H1 (cell line): Measurements from ENCODE around the gene CELF3. TPM values are rescaled to one million over a fixed set of nuclear protein-coding genes. Genes with fewer than 3 reads are reported as not detected.

ENCODE experiments used
- CTCF ChIA-PET: fragments of 300-600 bp; sonication (Branson Sonifier 250); formaldehyde crosslinking; loops from one replicate; lab custom pipeline; 2021; ENCODE audit not compliant: partially characterized antibody; lab: Charles Lee
- POLR2A ChIA-PET: fragments of 300-600 bp; sonication (Branson Sonifier 250); formaldehyde crosslinking; loops from one replicate; lab custom pipeline; 2021; ENCODE audit warnings: inconsistent platforms; ENCODE audit not compliant: partially characterized antibody; lab: Charles Lee
- DNase-seq, 2 experiments: peaks; one replicate each; pipeline versions ENCODE4 v3.0.0 to v3.0.0-alpha.2; 2010 to 2022; ENCODE audit warnings: low spot score in 2 of 2, low read depth in 1 of 2, mixed read lengths in 1 of 2
- FAIRE-seq: peaks from 2 replicates; lab custom pipeline; 2011; peaks lifted over from hg19 to GRCh38; lab: Jason Lieb, UNC
- H2AFZ ChIP-seq: 2 replicates; pipeline ENCODE4 v1.8.1; 2012; ENCODE audit warnings: low read length, inconsistent platforms
- H2AK5ac ChIP-seq: 2 replicates; pipeline ENCODE4 v1.6.1; 2013; ENCODE audit warnings: low read depth, low read length
- H2BK120ac ChIP-seq: replicated peaks from 2 replicates; pipeline ENCODE3; 2013; ENCODE audit warnings: low read depth, low read length, inconsistent platforms
- H2BK12ac ChIP-seq: 2 replicates; pipeline ENCODE4 v1.6.1; 2013; ENCODE audit warnings: low read depth, low read length
- H2BK15ac ChIP-seq: 2 replicates; pipeline ENCODE4 v1.6.1; 2013; ENCODE audit warnings: low read length
- H2BK20ac ChIP-seq: 2 replicates; pipeline ENCODE4 v1.6.1; 2013; ENCODE audit warnings: low read length
- H2BK5ac ChIP-seq: 2 replicates; pipeline ENCODE4 v1.6.1; 2013; ENCODE audit warnings: low read depth, low read length
- H3K14ac ChIP-seq: 2 replicates; pipeline ENCODE4 v1.6.1; 2013; ENCODE audit warnings: inconsistent platforms; ENCODE audit not compliant: insufficient read length
- H3K18ac ChIP-seq: 2 replicates; pipeline ENCODE4 v1.6.1; 2013; ENCODE audit warnings: low read length; ENCODE audit errors: extremely low read depth
- H3K23ac ChIP-seq: 2 replicates; pipeline ENCODE4 v1.6.1; 2013; ENCODE audit warnings: inconsistent platforms; ENCODE audit not compliant: insufficient read length
- H3K23me2 ChIP-seq: 2 replicates; pipeline ENCODE4 v1.6.1; 2013; ENCODE audit warnings: low read depth, low read length
- H3K27ac ChIP-seq: 2 replicates; pipeline ENCODE4 v1.6.1; 2011; ENCODE audit warnings: low read depth, low read length, inconsistent platforms
- H3K27me3 ChIP-seq, 4 experiments: replicated peaks in 1 of 4; 1 replicate in 1 of 4; 2 replicates in 3 of 4; pipeline versions ENCODE4 v1.6.1 to v1.8.1; 2011 to 2013; ENCODE audit warnings: low read length in 3 of 4, mild to moderate bottlenecking in 3 of 4, inconsistent platforms in 2 of 4, mixed read lengths in 2 of 4, moderate library complexity in 1 of 4; ENCODE audit not compliant: control insufficient read depth in 3 of 4, insufficient read depth in 3 of 4; ENCODE audit errors: extremely low read depth in 1 of 4
- H3K36me3 ChIP-seq, 4 experiments: 2 replicates each; pipeline versions ENCODE4 v1.6.1 to v1.8.1; 2011 to 2013; ENCODE audit warnings: mild to moderate bottlenecking in 4 of 4, low read length in 3 of 4, moderate library complexity in 2 of 4, control low read depth in 1 of 4, inconsistent platforms in 1 of 4; ENCODE audit not compliant: insufficient read depth in 4 of 4, control insufficient read depth in 2 of 4
- H3K4ac ChIP-seq: replicated peaks from 2 replicates; pipeline ENCODE3; 2013; ENCODE audit warnings: low read length, low read depth, mixed read lengths, inconsistent platforms; ENCODE audit not compliant: insufficient read length
- H3K4me1 ChIP-seq, 4 experiments: replicated peaks in 1 of 4; 1 replicate in 1 of 4; 2 replicates in 3 of 4; pipeline versions ENCODE4 v1.6.1 to v1.8.1; 2011 to 2013; ENCODE audit warnings: low read length in 3 of 4, inconsistent platforms in 2 of 4, mixed read lengths in 1 of 4; ENCODE audit not compliant: insufficient read depth in 4 of 4, control insufficient read depth in 3 of 4
- H3K4me2 ChIP-seq, 2 experiments: 2 replicates each; pipeline versions ENCODE4 v1.6.1 to v1.8.1; 2011 to 2013; ENCODE audit warnings: low read depth in 2 of 2, low read length in 2 of 2, control low read depth in 1 of 2, inconsistent platforms in 1 of 2, mild to moderate bottlenecking in 1 of 2; ENCODE audit not compliant: insufficient read depth in 1 of 2
- H3K4me3 ChIP-seq, 4 experiments: fragments of 200-600, 300-600 bp in 1 of 4; sonication (generic), shearing (Covaris generic), sonication (Bioruptor Twin) in 1 of 4; 2 replicates each; pipeline versions ENCODE4 v1.5.1 to v1.8.1; 2011 to 2016; ENCODE audit warnings: low read length in 4 of 4, low read depth in 3 of 4, control low read depth in 2 of 4, inconsistent platforms in 2 of 4, mild to moderate bottlenecking in 2 of 4, mixed read lengths in 1 of 4, moderate library complexity in 1 of 4; ENCODE audit not compliant: insufficient read depth in 2 of 4; ENCODE audit errors: extremely low read depth in 1 of 4
- H3K56ac ChIP-seq: replicated peaks from 2 replicates; pipeline ENCODE3; 2013; ENCODE audit warnings: low read depth, mild to moderate bottlenecking, mixed read lengths, low read length, inconsistent platforms; ENCODE audit not compliant: insufficient read length
- H3K79me1 ChIP-seq: 2 replicates; pipeline ENCODE4 v1.6.1; 2013; ENCODE audit warnings: low read depth, low read length, control low read depth
- H3K79me2 ChIP-seq, 2 experiments: 2 replicates each; pipeline versions ENCODE4 v1.6.1 to v1.8.1; 2012 to 2013; ENCODE audit warnings: low read length in 2 of 2, mild to moderate bottlenecking in 2 of 2, inconsistent platforms in 1 of 2; ENCODE audit not compliant: insufficient read depth in 2 of 2, control insufficient read depth in 1 of 2
- H3K9ac ChIP-seq, 4 experiments: replicated peaks in 1 of 4; 1 replicate in 1 of 4; 2 replicates in 3 of 4; pipeline versions ENCODE4 v1.6.1 to v1.8.1; 2011 to 2013; ENCODE audit warnings: low read depth in 3 of 4, low read length in 3 of 4, control low read depth in 2 of 4, mild to moderate bottlenecking in 2 of 4, moderate library complexity in 2 of 4, inconsistent platforms in 1 of 4; ENCODE audit errors: extremely low read depth in 1 of 4
- H3K9me3 ChIP-seq, 2 experiments: 2 replicates each; pipeline versions ENCODE4 v1.6.1 to v1.8.1; 2012 to 2013; ENCODE audit warnings: mild to moderate bottlenecking in 2 of 2, moderate library complexity in 2 of 2, control low read depth in 1 of 2, inconsistent platforms in 1 of 2, low read depth in 1 of 2, low read length in 1 of 2, mixed read lengths in 1 of 2; ENCODE audit not compliant: insufficient read depth in 2 of 2
- H4K20me1 ChIP-seq, 2 experiments: replicated peaks in 1 of 2; 2 replicates each; pipeline versions ENCODE3 to v1.8.1; 2011 to 2013; ENCODE audit warnings: inconsistent platforms in 2 of 2, low read length in 2 of 2, mild to moderate bottlenecking in 1 of 2; ENCODE audit not compliant: insufficient read depth in 2 of 2, control insufficient read depth in 1 of 2
- H4K5ac ChIP-seq: 2 replicates; pipeline ENCODE4 v1.6.1; 2013; ENCODE audit warnings: low read length, low read depth, mixed read lengths, inconsistent platforms; ENCODE audit not compliant: insufficient read length
- H4K8ac ChIP-seq: 2 replicates; pipeline ENCODE4 v1.8.0; 2013; ENCODE audit warnings: mild to moderate bottlenecking, moderate library complexity, low read length, inconsistent platforms; ENCODE audit not compliant: insufficient read depth; ENCODE audit errors: extremely low read depth
- H4K91ac ChIP-seq: replicated peaks from 2 replicates; pipeline ENCODE3; 2013; ENCODE audit warnings: low read length, mixed read lengths, inconsistent platforms; ENCODE audit not compliant: insufficient read length
- CHD2 ChIP-seq: IDR thresholded peaks from 2 replicates; pipeline ENCODE4 v1.6.1; 2012; ENCODE audit warnings: low read length, improper control_type of control experiment
- CTBP2 ChIP-seq: IDR thresholded peaks from 2 replicates; pipeline ENCODE4 v1.7.0; 2011; ENCODE audit warnings: borderline replicate concordance, mild to moderate bottlenecking, moderate library complexity, mixed read lengths, low read length; ENCODE audit not compliant: insufficient read depth, insufficient read length
- EZH2 ChIP-seq: fragments of 200-600 bp; sonication (generic); IDR thresholded peaks from 2 replicates; pipeline ENCODE4 v1.7.1; 2012; ENCODE audit warnings: low read depth, mild to moderate bottlenecking, moderate library complexity, low read length, inconsistent platforms; ENCODE audit not compliant: severe bottlenecking
- FOSL1 ChIP-seq: IDR thresholded peaks from 2 replicates; pipeline ENCODE4 v1.6.1; 2011; ENCODE audit warnings: mild to moderate bottlenecking, low read depth, low read length, moderate library complexity; ENCODE audit not compliant: insufficient read depth
- GTF2F1 ChIP-seq: IDR thresholded peaks from 2 replicates; pipeline ENCODE4 v1.6.1; 2012; ENCODE audit warnings: low read depth, low read length, improper control_type of control experiment, borderline replicate concordance
- JUN ChIP-seq: IDR thresholded peaks from 2 replicates; pipeline ENCODE4 v1.6.1; 2011; ENCODE audit warnings: low read depth, mild to moderate bottlenecking, improper control_type of control experiment, low read length
- KDM4A ChIP-seq: IDR thresholded peaks from one replicate; pipeline ENCODE4 v1.7.1; 2012; ENCODE audit warnings: low read depth, mild to moderate bottlenecking, moderate library complexity, low read length, inconsistent platforms; ENCODE audit not compliant: severe bottlenecking
- POLR2AphosphoS5 ChIP-seq: IDR thresholded peaks from 2 replicates; pipeline ENCODE4 v1.6.1; 2011; ENCODE audit warnings: low read depth, low read length
- SIRT6 ChIP-seq: IDR thresholded peaks from one replicate; pipeline ENCODE4 v1.7.1; 2012; ENCODE audit warnings: low read length, inconsistent platforms
- SP1 ChIP-seq: IDR thresholded peaks from 2 replicates; pipeline ENCODE4 v1.6.1; 2011; ENCODE audit warnings: low read depth, low read length
- SUZ12 ChIP-seq: fragments of 200-600 bp; sonication (generic); IDR thresholded peaks from 2 replicates; pipeline ENCODE4 v1.6.1; 2012; ENCODE audit warnings: mild to moderate bottlenecking, inconsistent platforms, low read length, moderate library complexity, mixed read lengths
- TAF1 ChIP-seq: IDR thresholded peaks from 2 replicates; pipeline ENCODE4 v1.6.1; 2011; ENCODE audit warnings: mild to moderate bottlenecking, low read depth, low read length
- TBP ChIP-seq: IDR thresholded peaks from 2 replicates; pipeline ENCODE4 v1.6.1; 2011; ENCODE audit warnings: low read depth, low read length, improper control_type of control experiment
- YY1 ChIP-seq: IDR thresholded peaks from 2 replicates; pipeline ENCODE4 v1.6.1; 2011; ENCODE audit warnings: low read depth, mild to moderate bottlenecking, low read length
- WGBS, 2 experiments: shearing (Covaris generic) in 1 of 2; methylation state at CpG; one replicate each; pipeline versions ENCODE4 v1.1.6 to v1.1.7; 2013 to 2015; ENCODE audit warnings: low lambda C conversion rate in 2 of 2, mixed read lengths in 2 of 2, inconsistent platforms in 1 of 2, low coverage in 1 of 2, missing lambda C conversion rate in 1 of 2; ENCODE audit not compliant: insufficient replicate concordance in 2 of 2, insufficient coverage in 1 of 2, insufficient read length in 1 of 2; ENCODE audit errors: extremely low coverage in 1 of 2, missing lambda C conversion rate in 1 of 2; 5-methylcytosine and 5-hydroxymethylcytosine counted together
- polyA plus RNA-seq, 7 experiments: library from polyadenylated mRNA; depleted of rRNA in 3 of 7; stranded (reverse) in 5 of 7; unstranded in 2 of 7; fragments of >200 nt in 5 of 7; fragments of 200-250 nt in 2 of 7; gene quantifications; 1 replicate in 5 of 7; 2 replicates in 1 of 7; 4 replicates in 1 of 7; pipeline versions ENCODE4 v1.2.1 to v1.2.3, GENCODE V29; 2011 to 2013; ENCODE audit warnings: missing spikeins in 2 of 7, mixed read lengths in 2 of 7
- total RNA-seq: library from RNA; stranded (reverse); fragmentation: NEBNext Ultra II Directional; extraction: Animal tissue kit (Norgen Biotek cat#: 25700); gene quantifications from 2 replicates; pipeline ENCODE4 v1.2.1, GENCODE V29; 2021

The CELF3 gene
- total and polyA plus RNA-seq, 2 of the 8 experiments (the other 6 are each of a cell fraction or from before 2014, with no cell fraction given), result 0.34 to 1.2 TPM

GRCh38 chr1:151708891-151709290 is 7.7 kb downstream of the CELF3 start:
- no peak overlapping the region for H3K23ac ChIP-seq
- no peak overlapping the region for H3K27ac ChIP-seq
- no peaks in the 10 kb centered on the region for H3K79me2 ChIP-seq
- H3K9ac ChIP-seq, result no peak overlapping the region
- H3K23me2 ChIP-seq, result no peaks in the 10 kb centered on the region; the same call in 1 of the 2 replicates
- no peak overlapping the region for H3K4me3 ChIP-seq
- H2BK12ac ChIP-seq, result no peak overlapping the region
- no peak overlapping the region for H3K4ac ChIP-seq
- no peak overlapping the region for H2BK15ac ChIP-seq
- H4K8ac ChIP-seq, result no peak overlapping the region
- DNase-seq (no peak), FAIRE-seq (no peak)
- H3K4me1 ChIP-seq, result peaks cover 0 to 5% (median 0%) of the 10 kb centered on the region in 4 experiments; a peak in 2 of 7 replicates
- 93% methylated on average over 5 of the region's 15 CpGs; no CpG with 5 or more reads in 1 of the 2 experiments for WGBS, 2 experiments
- no peaks in the 10 kb centered on the region for H3K79me1 ChIP-seq
- no peak overlapping the region for H3K18ac ChIP-seq
- H2BK5ac ChIP-seq, result no peak overlapping the region
- ChIA-PET CTCF (interaction anchor here (0.6 to 2.1 kb wide), 3 partner anchors 16 to 97 kb away, joined by 3 to 7 read pairs (median 3); partner anchors contain the start of gene SNX27), POLR2A (no interaction called here)
- no peak overlapping the region for H2BK120ac ChIP-seq
- H3K14ac ChIP-seq, result no peak overlapping the region
- no peak overlapping the region for H2AFZ ChIP-seq
- H4K91ac ChIP-seq, result no peak overlapping the region
- H2BK20ac ChIP-seq, result no peak overlapping the region
- no peak overlapping the region for H2AK5ac ChIP-seq
- no peak overlapping the region for H4K5ac ChIP-seq
- no peaks in the 10 kb centered on the region; a peak in 1 of 7 replicates for H3K27me3 ChIP-seq
- H4K20me1 ChIP-seq, result peaks cover 0 to 3% of the 10 kb centered on the region in 2 experiments
- no peak overlapping the region for H3K4me2 ChIP-seq
- H3K9me3 ChIP-seq, result no peaks in the 10 kb centered on the region
- no peak overlapping the region for H3K56ac ChIP-seq
- H3K36me3 ChIP-seq, result no peaks in the 10 kb centered on the region
- TF ChIP-seq KDM4A (no peak), CTBP2 (no peak), POLR2AphosphoS5 (no peak), FOSL1 (no peak), YY1 (no peak), JUN (no peak), GTF2F1 (no peak), TBP (no peak), TAF1 (no peak), CHD2 (no peak), EZH2 (no peak), SIRT6 (no peak), SUZ12 (no peak), SP1 (no peak)
